CD8-positive, alpha-beta memory T cell (primary cell): Measurements from ENCODE around the gene CLTCL1. TPM values are rescaled to one million over a fixed set of nuclear protein-coding genes. Genes with fewer than 3 reads are reported as not detected.
A peak's percentile ranks its signal among the peaks of the same experiment; 100 is the strongest.

Experiments
- CTCF ChIA-PET: fragments of 350-600 bp; sonication (Branson Sonifier 250); formaldehyde crosslinking; loops from one replicate; lab custom pipeline; 2021; ENCODE audit warnings: antibody characterized with exemption; lab: Charles Lee
- POLR2A ChIA-PET: fragments of 350-600 bp; sonication (Branson Sonifier 250); formaldehyde crosslinking; loops from one replicate; lab custom pipeline; 2021; ENCODE audit warnings: antibody characterized with exemption; lab: Charles Lee
- DNase-seq, 5 donors: peaks; one replicate each; pipeline versions ENCODE4 v3.0.0 to v3.0.0-alpha.2; 2020 to 2022; ENCODE audit warnings: mixed read lengths in 1 of 5
- H3K27ac ChIP-seq: one replicate; pipeline ENCODE4 v1.7.0; 2013; ENCODE audit warnings: low read depth, mild to moderate bottlenecking, low read length, moderate library complexity
- H3K27me3 ChIP-seq: 2 replicates; pipeline ENCODE4 v1.7.0; 2013; ENCODE audit warnings: low read length, mild to moderate bottlenecking; ENCODE audit not compliant: insufficient read depth, poor library complexity, severe bottlenecking
- H3K36me3 ChIP-seq: 2 replicates; pipeline ENCODE4 v1.7.0; 2013; ENCODE audit warnings: mild to moderate bottlenecking, low read length, moderate library complexity; ENCODE audit not compliant: insufficient read depth
- H3K4me1 ChIP-seq: 2 replicates; pipeline ENCODE4 v1.7.0; 2013; ENCODE audit warnings: mild to moderate bottlenecking, low read length, moderate library complexity; ENCODE audit not compliant: insufficient read depth
- H3K4me3 ChIP-seq: 2 replicates; pipeline ENCODE4 v1.7.0; 2013; ENCODE audit warnings: mild to moderate bottlenecking, low read length
- H3K9me3 ChIP-seq: 2 replicates; pipeline ENCODE4 v1.7.0; 2013; ENCODE audit warnings: mild to moderate bottlenecking, low read length
- H3K27ac Mint-ChIP-seq, 8 donors: one replicate each; pipeline ENCODE4 v1.8.0; 2020 to 2021; ENCODE audit warnings: mixed read lengths in 8 of 8, mild to moderate bottlenecking in 6 of 8, inconsistent platforms in 3 of 8, moderate library complexity in 3 of 8
- H3K27me3 Mint-ChIP-seq, 2 donors: one replicate each; pipeline ENCODE4 v1.8.0; 2020 to 2021; ENCODE audit warnings: mixed read lengths in 2 of 2, mild to moderate bottlenecking in 1 of 2, moderate library complexity in 1 of 2
- H3K36me3 Mint-ChIP-seq, 3 donors: one replicate each; pipeline ENCODE4 v1.8.0; 2020 to 2021; ENCODE audit warnings: mixed read lengths in 3 of 3, inconsistent platforms in 1 of 3, mild to moderate bottlenecking in 1 of 3
- H3K4me1 Mint-ChIP-seq, 3 donors: one replicate each; pipeline ENCODE4 v1.8.0; 2020 to 2021; ENCODE audit warnings: mixed read lengths in 3 of 3, inconsistent platforms in 1 of 3, mild to moderate bottlenecking in 1 of 3
- H3K4me3 Mint-ChIP-seq, 7 donors: one replicate each; pipeline ENCODE4 v1.8.0; 2020 to 2021; ENCODE audit warnings: mixed read lengths in 7 of 7, mild to moderate bottlenecking in 6 of 7, moderate library complexity in 4 of 7, inconsistent platforms in 2 of 7
- H3K9me3 Mint-ChIP-seq, 5 donors: one replicate each; pipeline ENCODE4 v1.8.0; 2020 to 2022; ENCODE audit warnings: mixed read lengths in 5 of 5, mild to moderate bottlenecking in 3 of 5, moderate library complexity in 2 of 5, inconsistent platforms in 1 of 5
- polyA plus RNA-seq: library from polyadenylated mRNA; unstranded; fragments of 300-500 nt; fragmentation: Illumina TruSeq; gene quantifications from one replicate; pipeline ENCODE4 v1.2.3, GENCODE V29; 2021
- total RNA-seq, 2 experiments: library from RNA; stranded (reverse); gene quantifications; one replicate each; pipeline ENCODE4 v1.2.3, GENCODE V29; 2021

The CLTCL1 gene
- total and polyA plus RNA-seq, 3 experiments from 2014 or later = 0.51 to 0.88 (median 0.58) TPM

GRCh38 chr22:19220867-19221266 lies 70.7 kb downstream of the CLTCL1 start:
- Histone ChIP-seq H3K4me1 (no peaks in the 10 kb centered on the region), H3K27me3 (no peaks in the 10 kb centered on the region), H3K4me3 (no peak overlapping the region), H3K36me3 (no peaks in the 10 kb centered on the region), H3K27ac (no peak overlapping the region), H3K9me3 (no peaks in the 10 kb centered on the region)
- POLR2A ChIA-PET = no interaction called here
- no peak overlapping the region for H3K27ac Mint-ChIP-seq
- no peaks in the 10 kb centered on the region for H3K27me3 Mint-ChIP-seq
- no peak for DNase-seq
- no peaks in the 10 kb centered on the region for H3K36me3 Mint-ChIP-seq
- H3K4me1 Mint-ChIP-seq = peaks cover 4 to 8% (median 5%) of the 10 kb centered on the region in 3 donors
- CTCF ChIA-PET = no interaction called here
- H3K9me3 Mint-ChIP-seq = no peaks in the 10 kb centered on the region
- no peak overlapping the region for H3K4me3 Mint-ChIP-seq

DNA sequence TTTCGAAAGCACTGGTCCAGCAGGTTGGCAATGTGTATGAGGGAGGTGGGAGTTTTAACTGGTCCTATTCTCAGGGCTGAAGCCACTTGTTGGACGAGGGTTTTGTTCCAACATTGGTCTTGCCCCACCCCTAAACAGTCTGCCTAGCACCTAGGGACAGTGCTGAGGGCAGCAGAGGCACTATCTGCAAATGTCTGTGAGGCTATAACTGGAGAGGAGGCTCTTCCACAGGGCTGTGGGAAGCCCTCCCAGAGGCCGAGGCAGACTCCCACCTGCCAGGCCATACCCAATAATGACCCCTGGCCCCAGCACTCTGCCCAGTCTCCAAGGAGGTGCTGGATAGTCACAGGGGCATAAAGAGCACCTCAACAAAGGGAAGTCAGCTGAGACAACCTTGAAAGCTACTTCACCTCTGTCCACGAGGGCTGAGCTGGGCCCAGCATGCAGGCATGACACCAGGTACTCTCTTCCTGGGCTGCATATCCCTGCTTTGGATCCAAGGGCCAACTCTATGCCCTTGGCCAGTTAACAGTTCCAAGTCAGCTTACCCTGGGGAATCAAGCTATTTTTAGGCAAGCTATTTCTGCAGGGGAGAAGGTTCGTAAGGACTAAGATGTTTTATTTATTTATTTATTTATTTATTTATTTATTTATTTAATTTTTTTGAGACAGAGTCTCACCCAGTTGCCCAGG lies 72.8 kb downstream of the CLTCL1 start:
- Histone ChIP-seq H3K36me3 (no peaks in the 10 kb centered on the region), H3K4me1 (no peaks in the 10 kb centered on the region), H3K4me3 (no peak overlapping the region), H3K27ac (peak overlapping the region; percentile 35), H3K9me3 (no peaks in the 10 kb centered on the region), H3K27me3 (no peaks in the 10 kb centered on the region)
- Mint-ChIP-seq H3K27ac (no peak overlapping the region), H3K27me3 (no peaks in the 10 kb centered on the region), H3K4me1 (peaks cover 4 to 8% (median 5%) of the 10 kb centered on the region in 3 donors), H3K36me3 (no peaks in the 10 kb centered on the region), H3K9me3 (no peaks in the 10 kb centered on the region), H3K4me3 (no peak overlapping the region)
- POLR2A ChIA-PET = no interaction called here
- DNase-seq = no peak
- CTCF ChIA-PET = no interaction called here

GRCh38 chr22:19216579-19216978 lies 74.9 kb downstream of the CLTCL1 start:
- no peak overlapping the region for H3K27ac Mint-ChIP-seq
- POLR2A ChIA-PET = no interaction called here
- no peaks in the 10 kb centered on the region for H3K9me3 ChIP-seq
- no peaks in the 10 kb centered on the region for H3K36me3 Mint-ChIP-seq
- CTCF ChIA-PET = no interaction called here
- H3K27me3 Mint-ChIP-seq = peaks cover 0 to 1% of the 10 kb centered on the region in 2 donors
- peaks cover 4 to 8% (median 5%) of the 10 kb centered on the region in 3 donors for H3K4me1 Mint-ChIP-seq
- H3K4me3 ChIP-seq = no peak overlapping the region
- no peaks in the 10 kb centered on the region for H3K36me3 ChIP-seq
- no peak overlapping the region for H3K4me3 Mint-ChIP-seq
- DNase-seq = no peak
- no peak overlapping the region for H3K27ac ChIP-seq
- no peaks in the 10 kb centered on the region for H3K4me1 ChIP-seq
- H3K9me3 Mint-ChIP-seq = no peaks in the 10 kb centered on the region
- no peaks in the 10 kb centered on the region for H3K27me3 ChIP-seq

- no peak overlapping the region for H3K27ac Mint-ChIP-seq
- no peaks in the 10 kb centered on the region for H3K9me3 Mint-ChIP-seq
- Histone ChIP-seq H3K27me3 (no peaks in the 10 kb centered on the region), H3K27ac (no peak overlapping the region), H3K4me3 (no peak overlapping the region), H3K4me1 (no peaks in the 10 kb centered on the region), H3K36me3 (no peaks in the 10 kb centered on the region), H3K9me3 (no peaks in the 10 kb centered on the region)
- no peak for DNase-seq
- H3K4me1 Mint-ChIP-seq = peaks cover 4 to 8% (median 5%) of the 10 kb centered on the region in 3 donors
- no peaks in the 10 kb centered on the region for H3K36me3 Mint-ChIP-seq
- H3K27me3 Mint-ChIP-seq = peaks cover 2 to 4% of the 10 kb centered on the region in 2 donors
- CTCF ChIA-PET = no interaction called here
- POLR2A ChIA-PET = no interaction called here
- no peak overlapping the region for H3K4me3 Mint-ChIP-seq
Measured at GRCh38 chr22:19215360-19215759, 76.2 kb downstream of the CLTCL1 start.

- CTCF ChIA-PET = interaction anchor here (0.7 kb wide), 1 partner anchor 8 kb away, joined by 3 read pairs; no protein-coding TSS in a partner anchor
- POLR2A ChIA-PET = no interaction called here
Measured at GRCh38 chr22:19214078-19214473, 77.4 kb downstream of the CLTCL1 start.

GRCh38 chr22:19213442-19214077 lies 78.0 kb downstream of the CLTCL1 start:
- Mint-ChIP-seq H3K27me3 (peaks cover 12 to 21% of the 10 kb centered on the region in 2 donors), H3K4me1 (peaks cover 4 to 8% (median 5%) of the 10 kb centered on the region in 3 donors)
- CTCF ChIA-PET = no interaction called here

More at GRCh38 chr22:19214078-19214473, 77.4 kb downstream of the CLTCL1 start:
- Histone ChIP-seq H3K9me3 (no peaks in the 10 kb centered on the region), H3K4me3 (no peak overlapping the region), H3K27me3 (no peaks in the 10 kb centered on the region), H3K36me3 (no peaks in the 10 kb centered on the region), H3K4me1 (no peaks in the 10 kb centered on the region), H3K27ac (no peak overlapping the region)
- Mint-ChIP-seq H3K27me3 (peaks cover 12 to 16% of the 10 kb centered on the region in 2 donors), H3K36me3 (peaks cover 0 to under 1% (median 0%) of the 10 kb centered on the region in 3 donors), H3K4me1 (peaks cover 4 to 8% (median 5%) of the 10 kb centered on the region in 3 donors), H3K4me3 (no peak overlapping the region), H3K9me3 (no peaks in the 10 kb centered on the region), H3K27ac (no peak overlapping the region)
- no peak for DNase-seq

DNA sequence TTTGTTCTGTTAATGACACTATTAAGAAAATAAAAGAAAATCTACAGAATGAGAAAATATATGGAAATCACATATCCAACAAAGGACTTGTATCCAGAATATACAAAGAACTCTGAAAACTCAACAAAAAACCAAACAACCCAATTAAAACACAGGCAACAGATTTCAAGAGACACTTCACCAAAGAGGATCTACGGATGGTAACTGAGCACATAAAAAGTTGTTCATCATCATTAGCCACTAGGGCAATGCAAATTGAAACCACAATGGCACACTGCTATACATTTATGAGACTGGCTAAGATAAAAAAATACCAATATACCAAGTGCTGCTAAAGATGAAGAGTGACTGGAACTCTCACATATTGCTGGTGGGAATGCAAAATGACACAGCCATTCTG lies 78.5 kb downstream of the CLTCL1 start:
- Histone ChIP-seq H3K4me1 (no peaks in the 10 kb centered on the region), H3K27me3 (no peaks in the 10 kb centered on the region), H3K9me3 (no peaks in the 10 kb centered on the region), H3K36me3 (no peaks in the 10 kb centered on the region), H3K27ac (no peak overlapping the region), H3K4me3 (no peak overlapping the region)
- Mint-ChIP-seq H3K4me1 (peaks cover 3 to 6% (median 3%) of the 10 kb centered on the region in 3 donors), H3K9me3 (no peaks in the 10 kb centered on the region), H3K36me3 (peaks cover 0 to 2% (median 0%) of the 10 kb centered on the region in 3 donors), H3K27ac (no peak overlapping the region), H3K4me3 (no peak overlapping the region), H3K27me3 (peaks cover 12 to 26% of the 10 kb centered on the region in 2 donors)
- POLR2A ChIA-PET = no interaction called here
- DNase-seq = no peak
- CTCF ChIA-PET = no interaction called here

More at GRCh38 chr22:19213442-19214077, 78.0 kb downstream of the CLTCL1 start:
- no peak overlapping the region for H3K27ac Mint-ChIP-seq
- H3K36me3 ChIP-seq = no peaks in the 10 kb centered on the region
- no peak overlapping the region for H3K27ac ChIP-seq
- H3K27me3 ChIP-seq = no peaks in the 10 kb centered on the region
- H3K9me3 ChIP-seq = no peaks in the 10 kb centered on the region
- no peaks in the 10 kb centered on the region for H3K9me3 Mint-ChIP-seq
- POLR2A ChIA-PET = no interaction called here
- H3K36me3 Mint-ChIP-seq = peaks cover 0 to 2% (median 0%) of the 10 kb centered on the region in 3 donors
- no peak for DNase-seq
- H3K4me3 ChIP-seq = no peak overlapping the region
- H3K4me3 Mint-ChIP-seq = no peak overlapping the region
- no peaks in the 10 kb centered on the region for H3K4me1 ChIP-seq

GRCh38 chr22:19212302-19212870 lies 79.1 kb downstream of the CLTCL1 start:
- no peak overlapping the region for H3K4me3 ChIP-seq
- H3K27me3 Mint-ChIP-seq = peaks cover 14 to 30% of the 10 kb centered on the region in 2 donors
- H3K27ac ChIP-seq = no peak overlapping the region
- no peaks in the 10 kb centered on the region for H3K36me3 ChIP-seq
- no peaks in the 10 kb centered on the region for H3K9me3 Mint-ChIP-seq
- H3K36me3 Mint-ChIP-seq = peaks cover 0 to 2% (median 0%) of the 10 kb centered on the region in 3 donors
- H3K9me3 ChIP-seq = no peaks in the 10 kb centered on the region
- H3K27me3 ChIP-seq = no peaks in the 10 kb centered on the region
- ChIA-PET POLR2A (no interaction called here), CTCF (no interaction called here)
- DNase-seq = no peak
- H3K4me1 Mint-ChIP-seq = peaks cover 0 to 4% (median 0%) of the 10 kb centered on the region in 3 donors
- H3K27ac Mint-ChIP-seq = no peak overlapping the region
- H3K4me3 Mint-ChIP-seq = no peak overlapping the region
- H3K4me1 ChIP-seq = no peaks in the 10 kb centered on the region
